Loucy (cell line): ENCODE results near the gene PIK3CD.

Experiments used
- CTCF ChIP-seq: fragments of 200-600 bp; sonication (generic); conservative IDR thresholded peaks from 2 replicates; pipeline ENCODE4 v1.5.1; 2014; ENCODE audit warnings: mild to moderate bottlenecking, antibody characterized with exemption, low read length
- EZH2phosphoT487 ChIP-seq: fragments of 200-600 bp; IDR thresholded peaks from 2 replicates; pipeline ENCODE4 v1.6.1; 2018; ENCODE audit warnings: antibody characterized with exemption, mild to moderate bottlenecking, moderate library complexity, borderline replicate concordance

- TF ChIP-seq CTCF (no peak), EZH2phosphoT487 (no peak)
Measured at GRCh38 chr1:9703681-9704080, 52.1 kb downstream of the PIK3CD start.
